ENCODE measurements around the gene CNTN1. TPM values are rescaled to one million over a fixed set of nuclear protein-coding genes. Genes with fewer than 3 reads are reported as not detected.

Gene CNTN1
- total RNA-seq, 2 donors from 2014 or later: 16.3 to 33.6 TPM

GRCh38 chr12:41045509-41045908 lies 353.3 kb downstream of the CNTN1 start:
- intact Hi-C loops (cut with DNase I): no loop called here
- TF ChIP-seq POLR2A (IDR thresholded peaks at IDR 0.05): no peak
- no peak for TF ChIP-seq POLR2AphosphoS5 (IDR thresholded peaks at IDR 0.05)
- TF ChIP-seq CTCF (IDR thresholded peaks at IDR 0.05): no peak
- Histone ChIP-seq H3K9me3 (no peaks in the 10 kb centered on the region), H3K27me3 (replicated peaks; ENCODE audit: insufficient read depth) (no peaks in the 10 kb centered on the region), H3K4me3 (no peak overlapping the region), H3K4me1 (replicated peaks) (no peaks in the 10 kb centered on the region), H3K36me3 (no peaks in the 10 kb centered on the region), H3K27ac (no peak overlapping the region)
- WGBS: 18% methylated on average over 1 of the region's 1 CpG
- no peak for DNase-seq (ENCODE audit: low spot score)

- no peak for TF ChIP-seq CTCF (IDR thresholded peaks at IDR 0.05)
- no peak for TF ChIP-seq POLR2A (IDR thresholded peaks at IDR 0.05)
- no peak for TF ChIP-seq POLR2AphosphoS5 (IDR thresholded peaks at IDR 0.05)
- Histone ChIP-seq H3K9me3 (no peaks in the 10 kb centered on the region), H3K27ac (no peak overlapping the region), H3K27me3 (replicated peaks; ENCODE audit: insufficient read depth) (no peaks in the 10 kb centered on the region), H3K36me3 (no peaks in the 10 kb centered on the region), H3K4me1 (replicated peaks) (peaks cover 5% of the 10 kb centered on the region), H3K4me3 (no peak overlapping the region)
- intact Hi-C loops (cut with DNase I): no loop called here
- DNase-seq (ENCODE audit: low spot score): no peak
- 62% methylated on average over 2 of the region's 2 CpGs for WGBS
Measured at GRCh38 chr12:41049033-41049432, 356.8 kb downstream of the CNTN1 start.

- Histone ChIP-seq H3K9me3 (no peaks in the 10 kb centered on the region), H3K4me3 (no peak overlapping the region), H3K36me3 (no peaks in the 10 kb centered on the region), H3K4me1 (replicated peaks) (peaks cover 5% of the 10 kb centered on the region), H3K27me3 (replicated peaks; ENCODE audit: insufficient read depth) (no peaks in the 10 kb centered on the region), H3K27ac (no peak overlapping the region)
- TF ChIP-seq POLR2AphosphoS5 (IDR thresholded peaks at IDR 0.05) (no peak), CTCF (IDR thresholded peaks at IDR 0.05) (no peak), POLR2A (IDR thresholded peaks at IDR 0.05) (no peak)
- WGBS: 18% methylated on average over 2 of the region's 2 CpGs
- no peak for DNase-seq (ENCODE audit: low spot score)
- intact Hi-C loops (cut with DNase I): no loop called here
Measured at GRCh38 chr12:41051954-41052353, 359.7 kb downstream of the CNTN1 start.

DNA sequence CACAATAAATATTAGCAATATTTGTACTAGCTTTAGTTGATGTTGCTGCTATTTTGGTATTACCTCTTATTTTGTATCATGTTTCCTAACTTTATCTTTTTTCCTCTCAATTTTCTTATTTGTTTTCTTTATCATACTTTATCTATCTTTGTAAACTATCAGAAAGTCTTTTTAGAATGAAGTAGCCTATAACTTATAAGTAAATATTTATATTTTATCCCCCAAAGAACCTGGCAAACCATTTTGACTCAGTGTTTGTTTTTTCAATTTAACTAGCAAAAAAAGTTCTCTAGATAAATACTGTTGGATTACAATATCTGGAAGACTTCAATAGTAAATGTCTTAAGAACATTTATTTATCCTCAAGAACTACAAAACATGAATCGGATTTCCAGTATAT lies 360.2 kb downstream of the CNTN1 start:
- no peak for DNase-seq (ENCODE audit: low spot score)
- H3K36me3 ChIP-seq: no peaks in the 10 kb centered on the region
- TF ChIP-seq POLR2A (IDR thresholded peaks at IDR 0.05) (no peak), POLR2AphosphoS5 (IDR thresholded peaks at IDR 0.05) (no peak), CTCF (IDR thresholded peaks at IDR 0.05) (no peak)
- no peak overlapping the region for H3K4me3 ChIP-seq
- no peak overlapping the region for H3K27ac ChIP-seq
- H3K27me3 ChIP-seq (replicated peaks; ENCODE audit: insufficient read depth): no peaks in the 10 kb centered on the region
- peaks cover 5% of the 10 kb centered on the region for H3K4me1 ChIP-seq (replicated peaks)
- intact Hi-C loops (cut with DNase I): no loop called here
- H3K9me3 ChIP-seq: no peaks in the 10 kb centered on the region
- WGBS: 15% methylated on average over 1 of the region's 1 CpG

- H3K4me1 ChIP-seq (replicated peaks): peaks cover 5% of the 10 kb centered on the region
- intact Hi-C loops (cut with DNase I): no loop called here
- no peaks in the 10 kb centered on the region for H3K9me3 ChIP-seq
- WGBS: 37% methylated on average over 1 of the region's 1 CpG
- TF ChIP-seq POLR2A (IDR thresholded peaks at IDR 0.05) (no peak), POLR2AphosphoS5 (IDR thresholded peaks at IDR 0.05) (no peak), CTCF (IDR thresholded peaks at IDR 0.05) (no peak)
- DNase-seq (ENCODE audit: low spot score): no peak
- H3K4me3 ChIP-seq: no peak overlapping the region
- no peaks in the 10 kb centered on the region for H3K27me3 ChIP-seq (replicated peaks; ENCODE audit: insufficient read depth)
- no peaks in the 10 kb centered on the region for H3K36me3 ChIP-seq
- no peak overlapping the region for H3K27ac ChIP-seq
Measured at GRCh38 chr12:41053046-41053445, 360.8 kb downstream of the CNTN1 start.

All from prostate gland (tissue), 2 donors.